ENCODE measurements around the gene TNFRSF4. TPM values are rescaled to one million over a fixed set of nuclear protein-coding genes. Genes with fewer than 3 reads are reported as not detected.
"Not testable (repeated sequence)": the region's sequence is repeated elsewhere in the genome, so short reads cannot be mapped to it uniquely, and the experiment has no call there.

Gene TNFRSF4
- total and polyA plus RNA-seq, 2 donors from 2014 or later: 3.3 to 5.1 TPM

DNA sequence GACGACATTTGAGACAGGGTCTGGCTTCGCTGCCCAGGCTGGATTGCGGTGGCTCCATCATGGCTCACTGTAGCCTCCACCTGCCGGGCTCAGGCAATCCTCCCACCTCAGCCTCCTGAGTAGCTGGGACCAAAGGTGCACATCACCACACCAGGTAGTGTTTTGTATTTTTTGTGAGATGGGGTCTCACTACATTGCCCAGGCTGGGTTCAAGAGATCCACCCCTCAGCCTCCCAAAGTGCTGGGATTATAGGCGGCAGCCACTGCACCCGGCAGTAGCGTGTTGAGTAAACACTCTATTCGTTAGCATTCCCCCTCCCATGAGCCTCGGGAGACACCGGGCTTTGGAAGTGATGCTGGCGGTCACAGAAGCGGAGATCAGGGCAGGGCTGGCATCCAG, 39.4 kb upstream of the TNFRSF4 start:
- Histone ChIP-seq H3K27ac (ENCODE audit: low read depth in 2 of 2, low read length in 2 of 2) (no peak overlapping the region), H3K4me1 (ENCODE audit: control insufficient read depth in 2 of 3, insufficient read depth in 2 of 3, low read depth in 1 of 3, low read length in 3 of 3) (no peaks in the 10 kb centered on the region), H3K36me3 (ENCODE audit: control insufficient read depth in 2 of 3, insufficient read depth in 3 of 3, low read length in 3 of 3) (peaks cover 0 to 5% (median 0%) of the 10 kb centered on the region in 3 donors), H3K9ac (ENCODE audit: low read length in 3 of 3) (no peak overlapping the region), H3K27me3 (ENCODE audit: control insufficient read depth, insufficient read depth, low read length) (no peaks in the 10 kb centered on the region), H3K4me3 (ENCODE audit: low read length in 3 of 3) (no peak overlapping the region), H3K9me3 (ENCODE audit: control insufficient read depth in 2 of 3, insufficient read depth in 1 of 3, low read length in 3 of 3) (no peaks in the 10 kb centered on the region)
- intact Hi-C loops (cut with DNase I): no loop called here
- FAIRE-seq (no peak), DNase-seq (no peak)
- TF ChIP-seq, protein P1, sequence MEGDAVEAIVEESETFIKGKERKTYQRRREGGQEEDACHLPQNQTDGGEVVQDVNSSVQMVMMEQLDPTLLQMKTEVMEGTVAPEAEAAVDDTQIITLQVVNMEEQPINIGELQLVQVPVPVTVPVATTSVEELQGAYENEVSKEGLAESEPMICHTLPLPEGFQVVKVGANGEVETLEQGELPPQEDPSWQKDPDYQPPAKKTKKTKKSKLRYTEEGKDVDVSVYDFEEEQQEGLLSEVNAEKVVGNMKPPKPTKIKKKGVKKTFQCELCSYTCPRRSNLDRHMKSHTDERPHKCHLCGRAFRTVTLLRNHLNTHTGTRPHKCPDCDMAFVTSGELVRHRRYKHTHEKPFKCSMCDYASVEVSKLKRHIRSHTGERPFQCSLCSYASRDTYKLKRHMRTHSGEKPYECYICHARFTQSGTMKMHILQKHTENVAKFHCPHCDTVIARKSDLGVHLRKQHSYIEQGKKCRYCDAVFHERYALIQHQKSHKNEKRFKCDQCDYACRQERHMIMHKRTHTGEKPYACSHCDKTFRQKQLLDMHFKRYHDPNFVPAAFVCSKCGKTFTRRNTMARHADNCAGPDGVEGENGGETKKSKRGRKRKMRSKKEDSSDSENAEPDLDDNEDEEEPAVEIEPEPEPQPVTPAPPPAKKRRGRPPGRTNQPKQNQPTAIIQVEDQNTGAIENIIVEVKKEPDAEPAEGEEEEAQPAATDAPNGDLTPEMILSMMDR (IDR thresholded peaks at IDR 0.05; ENCODE audit: borderline replicate concordance, extremely low read depth, insufficient read depth): no peak

DNA sequence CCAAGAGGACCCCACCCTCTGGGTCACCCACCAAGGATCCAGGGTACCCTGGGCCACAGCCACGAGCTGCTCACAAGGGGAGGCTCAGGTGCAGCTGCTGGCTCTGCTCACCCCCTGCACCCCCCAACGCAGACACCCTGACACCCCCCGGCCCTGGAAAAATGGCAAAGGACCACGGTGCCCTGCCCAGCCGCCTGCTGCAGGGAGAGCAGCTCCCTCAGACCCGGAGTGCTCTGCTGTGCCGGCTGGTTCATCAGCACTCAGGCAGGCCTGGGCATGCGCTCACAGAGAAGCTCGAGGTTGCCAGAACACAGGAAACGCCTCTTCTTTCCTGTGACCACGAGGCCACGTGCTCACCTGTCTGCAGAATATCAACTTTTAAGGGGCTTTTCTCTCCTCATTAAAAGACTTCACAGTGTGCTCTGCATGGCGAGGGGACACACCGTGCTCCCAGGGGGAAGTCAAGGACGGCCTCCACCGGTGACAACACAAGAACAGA, 36.9 kb upstream of the TNFRSF4 start:
- Histone ChIP-seq H3K4me1 (ENCODE audit: control insufficient read depth in 2 of 3, insufficient read depth in 2 of 3, low read depth in 1 of 3, low read length in 3 of 3) (no peaks in the 10 kb centered on the region), H3K27me3 (ENCODE audit: control insufficient read depth, insufficient read depth, low read length) (no peaks in the 10 kb centered on the region), H3K27ac (ENCODE audit: low read depth in 2 of 2, low read length in 2 of 2) (no peak overlapping the region), H3K4me3 (ENCODE audit: low read length in 3 of 3) (no peak overlapping the region), H3K9ac (ENCODE audit: low read length in 3 of 3) (no peak overlapping the region), H3K9me3 (ENCODE audit: control insufficient read depth in 2 of 3, insufficient read depth in 1 of 3, low read length in 3 of 3) (no peaks in the 10 kb centered on the region), H3K36me3 (ENCODE audit: control insufficient read depth in 2 of 3, insufficient read depth in 3 of 3, low read length in 3 of 3) (peaks cover 0 to 5% (median 0%) of the 10 kb centered on the region in 3 donors)
- DNase-seq (peak in 1 of 5 donors; percentile 53), FAIRE-seq (no peak)
- intact Hi-C loops (cut with DNase I): no loop called here
- TF ChIP-seq, protein P1 (IDR thresholded peaks at IDR 0.05; ENCODE audit: borderline replicate concordance, extremely low read depth, insufficient read depth): no peak

DNA sequence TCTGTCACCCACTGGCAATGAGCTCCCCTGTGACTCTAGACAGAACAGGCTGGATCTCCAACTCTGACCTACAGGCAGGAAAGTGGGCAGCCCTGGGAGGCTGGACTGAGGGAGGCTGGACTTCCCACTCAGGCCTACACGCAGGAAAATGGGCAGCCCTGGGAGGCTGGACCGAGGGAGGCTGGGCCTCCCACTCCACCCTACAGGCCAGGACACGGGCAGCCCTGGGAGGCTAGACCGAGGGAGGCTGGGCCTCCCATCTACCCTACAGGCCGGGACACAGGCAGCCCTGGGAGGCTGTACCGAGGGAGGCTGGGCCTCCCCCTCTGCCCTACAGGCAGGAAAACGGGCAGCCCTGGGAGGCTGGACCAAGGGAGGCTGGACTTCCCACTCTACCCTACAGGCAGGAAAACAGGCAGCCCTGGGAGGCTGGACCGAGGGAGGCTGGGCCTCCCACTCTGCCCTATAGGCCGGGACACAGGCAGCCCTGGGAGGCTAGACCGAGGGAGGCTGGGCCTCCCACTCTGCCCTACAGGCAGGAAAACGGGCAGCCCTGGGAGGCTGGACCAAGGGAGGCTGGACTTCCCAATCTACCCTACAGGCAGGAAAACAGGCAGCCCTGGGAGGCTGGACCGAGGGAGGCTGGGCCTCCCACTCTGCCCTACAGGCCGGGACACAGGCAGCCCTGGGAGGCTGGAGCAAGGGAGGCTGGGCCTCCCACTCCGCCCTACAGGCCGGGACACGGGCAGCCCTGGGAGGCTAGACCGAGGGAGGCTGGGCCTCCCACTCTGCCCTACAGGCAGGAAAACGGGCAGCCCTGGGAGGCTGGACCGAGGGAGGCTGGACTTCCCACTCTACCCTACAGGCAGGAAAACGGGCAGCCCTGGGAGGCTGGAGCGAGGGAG, 34.3 kb upstream of the TNFRSF4 start:
- DNase-seq: peak in 1 of 5 donors; percentile 54
- H3K36me3 ChIP-seq (ENCODE audit: control insufficient read depth in 2 of 3, insufficient read depth in 3 of 3, low read length in 3 of 3); H3K27ac ChIP-seq (ENCODE audit: low read depth in 2 of 2, low read length in 2 of 2); H3K27me3 ChIP-seq (ENCODE audit: control insufficient read depth, insufficient read depth, low read length); H3K4me1 ChIP-seq (ENCODE audit: control insufficient read depth in 2 of 3, insufficient read depth in 2 of 3, low read depth in 1 of 3, low read length in 3 of 3); H3K9ac ChIP-seq (ENCODE audit: low read length in 3 of 3); intact Hi-C loops (cut with DNase I); H3K4me3 ChIP-seq (ENCODE audit: low read length in 3 of 3); FAIRE-seq; H3K9me3 ChIP-seq (ENCODE audit: control insufficient read depth in 2 of 3, insufficient read depth in 1 of 3, low read length in 3 of 3): not testable (repeated sequence)

DNA sequence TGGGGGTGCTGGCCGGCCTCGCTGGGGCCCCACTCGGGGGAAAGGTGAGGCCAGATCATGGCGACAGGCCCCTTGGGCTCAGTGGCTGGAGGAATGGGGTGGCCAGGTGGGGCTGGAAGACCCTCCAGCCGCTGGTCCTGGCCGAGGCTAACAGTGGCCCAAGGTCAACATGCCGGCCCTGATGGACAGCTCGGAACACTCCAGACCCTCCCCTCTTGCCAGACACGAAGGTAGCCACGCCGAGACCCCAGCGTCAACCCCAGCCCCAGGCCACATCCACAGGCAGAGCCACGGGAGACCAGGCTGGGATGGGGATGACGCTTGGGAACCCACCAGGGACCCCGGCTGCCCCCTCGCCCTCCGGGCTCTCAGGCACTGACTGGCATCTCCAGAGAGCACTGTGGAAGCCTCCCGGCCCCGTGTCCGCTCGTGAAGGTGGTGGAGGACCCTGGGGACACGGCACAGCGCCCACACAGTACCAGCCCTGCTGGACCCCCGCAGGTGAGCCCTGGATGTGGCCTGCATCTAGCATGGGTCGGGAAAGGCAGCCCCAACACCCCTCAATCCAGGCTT, 33.5 kb upstream of the TNFRSF4 start:
- Histone ChIP-seq H3K9ac (ENCODE audit: low read length in 3 of 3) (no peak overlapping the region), H3K4me3 (ENCODE audit: low read length in 3 of 3) (no peak overlapping the region), H3K4me1 (ENCODE audit: control insufficient read depth in 2 of 3, insufficient read depth in 2 of 3, low read depth in 1 of 3, low read length in 3 of 3) (no peaks in the 10 kb centered on the region), H3K27ac (ENCODE audit: low read depth in 2 of 2, low read length in 2 of 2) (no peak overlapping the region), H3K36me3 (ENCODE audit: control insufficient read depth in 2 of 3, insufficient read depth in 3 of 3, low read length in 3 of 3) (no peaks in the 10 kb centered on the region), H3K9me3 (ENCODE audit: control insufficient read depth in 2 of 3, insufficient read depth in 1 of 3, low read length in 3 of 3) (no peaks in the 10 kb centered on the region), H3K27me3 (ENCODE audit: control insufficient read depth, insufficient read depth, low read length) (no peaks in the 10 kb centered on the region)
- DNase-seq (peak in 1 of 5 donors; percentile 55), FAIRE-seq (no peak)
- TF ChIP-seq, protein P1 (IDR thresholded peaks at IDR 0.05; ENCODE audit: borderline replicate concordance, extremely low read depth, insufficient read depth): no peak
- intact Hi-C loops (cut with DNase I): no loop called here
